ENCODE data around the gene DCTN2. TPM values are rescaled to one million over a fixed set of nuclear protein-coding genes. Genes with fewer than 3 reads are reported as not detected.

Gene DCTN2
- polyA plus RNA-seq, 1 donor from 2014 or later = 369 TPM

DNA sequence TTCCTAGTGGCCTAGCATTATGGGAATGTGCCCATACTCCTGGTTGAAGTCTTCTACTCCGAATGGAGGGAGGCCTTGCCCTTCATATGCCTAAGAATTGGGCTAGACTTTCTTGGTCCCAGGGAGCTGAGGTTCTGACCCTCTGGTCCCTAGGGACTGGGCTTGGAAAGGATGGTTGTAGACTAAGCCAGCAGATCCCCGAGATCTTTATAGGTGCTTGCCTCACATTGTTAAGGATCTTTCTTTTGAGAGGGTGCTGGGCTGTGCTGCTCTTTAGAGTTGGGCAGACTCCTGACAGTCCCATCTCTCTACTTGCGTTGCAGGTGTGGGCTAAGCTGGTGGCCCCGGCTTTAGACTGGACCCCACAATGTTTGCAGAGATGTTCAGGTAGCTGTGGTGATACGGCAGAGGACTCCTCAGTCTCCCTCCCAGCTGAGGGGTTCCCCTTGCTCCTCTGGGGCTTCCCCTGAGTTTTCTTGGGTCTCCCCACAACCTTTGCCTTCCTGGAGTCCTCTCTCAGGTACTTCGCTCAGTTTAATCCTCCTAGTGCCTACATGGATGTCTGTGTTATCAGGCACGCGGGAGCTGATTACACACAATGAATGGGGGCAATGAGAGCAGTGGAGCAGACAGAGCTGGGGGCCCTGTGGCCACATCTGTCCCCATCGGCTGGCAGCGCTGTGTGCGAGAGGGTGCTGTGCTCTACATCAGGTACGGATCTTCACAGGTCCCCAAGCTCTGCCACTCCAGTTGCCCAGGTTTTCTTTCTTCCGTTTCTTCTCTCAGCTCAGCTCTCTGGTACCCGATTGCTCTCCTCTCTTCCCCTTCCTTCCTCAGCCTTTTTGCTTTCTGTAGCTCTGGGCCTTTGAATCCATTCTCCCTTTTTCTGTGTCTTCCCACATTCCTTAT, 23.0 kb downstream of the DCTN2 start:
- H2AFZ ChIP-seq (ENCODE audit: low read depth, low read length) = no peak overlapping the region
- H3K4me3 ChIP-seq (ENCODE audit: low read length) = peak overlapping the region; percentile 86
- H3K4me2 ChIP-seq (ENCODE audit: low read length) = peak overlapping the region; percentile 94
- H3F3A ChIP-seq (ENCODE audit: insufficient read depth, low read length, poor library complexity, severe bottlenecking) = peaks cover 4% of the 10 kb centered on the region
- no peaks in the 10 kb centered on the region for H3K36me3 ChIP-seq (ENCODE audit: insufficient read depth, low read length)
- H3K9ac ChIP-seq (ENCODE audit: low read length) = peak overlapping the region; percentile 84
- no peaks in the 10 kb centered on the region for H3K9me2 ChIP-seq (ENCODE audit: insufficient read depth, low read length)
- TF ChIP-seq MXI1 (conservative IDR thresholded peaks at IDR 0.05; ENCODE audit: poor library complexity, severe bottlenecking) (no peak), POLR2AphosphoS5 (IDR thresholded peaks at IDR 0.05) (no peak), TAF1 (IDR thresholded peaks at IDR 0.05; ENCODE audit: low read depth) (no peak), SMC3 (conservative IDR thresholded peaks at IDR 0.05; ENCODE audit: poor library complexity) (no peak), EP300 (conservative IDR thresholded peaks at IDR 0.05; ENCODE audit: poor library complexity, severe bottlenecking) (no peak), EZH2 (IDR thresholded peaks at IDR 0.05; ENCODE audit: borderline replicate concordance, insufficient read depth, low read length, poor library complexity, severe bottlenecking) (no peak), RAD21 (conservative IDR thresholded peaks at IDR 0.05) (no peak)
- TF ChIP-seq, protein P1, sequence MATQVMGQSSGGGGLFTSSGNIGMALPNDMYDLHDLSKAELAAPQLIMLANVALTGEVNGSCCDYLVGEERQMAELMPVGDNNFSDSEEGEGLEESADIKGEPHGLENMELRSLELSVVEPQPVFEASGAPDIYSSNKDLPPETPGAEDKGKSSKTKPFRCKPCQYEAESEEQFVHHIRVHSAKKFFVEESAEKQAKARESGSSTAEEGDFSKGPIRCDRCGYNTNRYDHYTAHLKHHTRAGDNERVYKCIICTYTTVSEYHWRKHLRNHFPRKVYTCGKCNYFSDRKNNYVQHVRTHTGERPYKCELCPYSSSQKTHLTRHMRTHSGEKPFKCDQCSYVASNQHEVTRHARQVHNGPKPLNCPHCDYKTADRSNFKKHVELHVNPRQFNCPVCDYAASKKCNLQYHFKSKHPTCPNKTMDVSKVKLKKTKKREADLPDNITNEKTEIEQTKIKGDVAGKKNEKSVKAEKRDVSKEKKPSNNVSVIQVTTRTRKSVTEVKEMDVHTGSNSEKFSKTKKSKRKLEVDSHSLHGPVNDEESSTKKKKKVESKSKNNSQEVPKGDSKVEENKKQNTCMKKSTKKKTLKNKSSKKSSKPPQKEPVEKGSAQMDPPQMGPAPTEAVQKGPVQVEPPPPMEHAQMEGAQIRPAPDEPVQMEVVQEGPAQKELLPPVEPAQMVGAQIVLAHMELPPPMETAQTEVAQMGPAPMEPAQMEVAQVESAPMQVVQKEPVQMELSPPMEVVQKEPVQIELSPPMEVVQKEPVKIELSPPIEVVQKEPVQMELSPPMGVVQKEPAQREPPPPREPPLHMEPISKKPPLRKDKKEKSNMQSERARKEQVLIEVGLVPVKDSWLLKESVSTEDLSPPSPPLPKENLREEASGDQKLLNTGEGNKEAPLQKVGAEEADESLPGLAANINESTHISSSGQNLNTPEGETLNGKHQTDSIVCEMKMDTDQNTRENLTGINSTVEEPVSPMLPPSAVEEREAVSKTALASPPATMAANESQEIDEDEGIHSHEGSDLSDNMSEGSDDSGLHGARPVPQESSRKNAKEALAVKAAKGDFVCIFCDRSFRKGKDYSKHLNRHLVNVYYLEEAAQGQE (IDR thresholded peaks at IDR 0.05; ENCODE audit: borderline replicate concordance) = no peak
- TF ChIP-seq, protein P2, sequence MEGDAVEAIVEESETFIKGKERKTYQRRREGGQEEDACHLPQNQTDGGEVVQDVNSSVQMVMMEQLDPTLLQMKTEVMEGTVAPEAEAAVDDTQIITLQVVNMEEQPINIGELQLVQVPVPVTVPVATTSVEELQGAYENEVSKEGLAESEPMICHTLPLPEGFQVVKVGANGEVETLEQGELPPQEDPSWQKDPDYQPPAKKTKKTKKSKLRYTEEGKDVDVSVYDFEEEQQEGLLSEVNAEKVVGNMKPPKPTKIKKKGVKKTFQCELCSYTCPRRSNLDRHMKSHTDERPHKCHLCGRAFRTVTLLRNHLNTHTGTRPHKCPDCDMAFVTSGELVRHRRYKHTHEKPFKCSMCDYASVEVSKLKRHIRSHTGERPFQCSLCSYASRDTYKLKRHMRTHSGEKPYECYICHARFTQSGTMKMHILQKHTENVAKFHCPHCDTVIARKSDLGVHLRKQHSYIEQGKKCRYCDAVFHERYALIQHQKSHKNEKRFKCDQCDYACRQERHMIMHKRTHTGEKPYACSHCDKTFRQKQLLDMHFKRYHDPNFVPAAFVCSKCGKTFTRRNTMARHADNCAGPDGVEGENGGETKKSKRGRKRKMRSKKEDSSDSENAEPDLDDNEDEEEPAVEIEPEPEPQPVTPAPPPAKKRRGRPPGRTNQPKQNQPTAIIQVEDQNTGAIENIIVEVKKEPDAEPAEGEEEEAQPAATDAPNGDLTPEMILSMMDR (IDR thresholded peaks at IDR 0.05; ENCODE audit: poor library complexity, severe bottlenecking) = no peak
- H3K27ac ChIP-seq (ENCODE audit: low read length) = peak overlapping the region; percentile 74
- no peaks in the 10 kb centered on the region for H4K20me1 ChIP-seq (ENCODE audit: insufficient read depth)
- peaks cover 27% of the 10 kb centered on the region for H3K79me2 ChIP-seq (replicated peaks; ENCODE audit: insufficient read depth, low read length)
- H3K27me3 ChIP-seq (ENCODE audit: insufficient read depth, low read depth, low read length) = no peaks in the 10 kb centered on the region
- H3K9me3 ChIP-seq (ENCODE audit: low read length) = no peaks in the 10 kb centered on the region

DNA sequence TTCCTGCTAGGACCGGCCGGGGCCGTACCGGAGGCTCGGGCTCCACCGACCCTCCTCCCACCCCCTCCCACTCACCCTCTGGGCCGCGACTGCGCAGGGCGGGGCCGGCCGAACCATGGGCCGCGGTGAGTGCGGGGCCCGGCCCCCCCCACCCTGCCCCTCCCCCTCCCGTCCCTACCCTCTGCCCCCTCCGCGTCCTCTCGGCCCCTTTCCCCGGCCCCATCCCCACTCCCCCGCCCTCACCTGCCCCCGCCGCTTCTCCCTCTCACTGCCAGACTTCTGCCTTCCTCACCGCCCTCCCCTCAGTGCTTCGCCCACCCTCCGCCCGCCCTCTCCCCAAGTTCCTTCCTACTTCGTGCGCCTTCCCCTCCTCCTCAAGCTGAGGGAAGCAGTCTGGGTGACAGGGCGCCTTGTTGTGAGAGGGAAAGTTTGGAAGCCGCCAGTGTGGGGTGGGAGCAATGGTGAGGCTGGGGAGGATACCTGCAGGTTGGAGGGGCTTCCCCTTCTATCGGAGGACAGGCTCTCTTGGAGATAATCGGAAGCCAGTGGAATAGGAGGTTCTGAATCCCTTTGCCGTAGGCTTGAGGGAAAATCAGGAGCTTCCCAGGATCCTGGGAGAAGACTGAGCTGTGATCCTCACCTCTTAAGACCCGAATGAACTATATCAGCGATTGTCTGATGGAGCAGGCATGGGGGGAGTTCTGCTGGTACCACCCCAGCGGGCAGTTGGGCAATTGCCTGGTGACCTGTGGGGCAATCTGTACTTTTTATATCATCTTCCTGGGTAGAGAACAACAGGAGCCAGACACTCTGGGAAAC, 23.9 kb downstream of the DCTN2 start:
- peak overlapping the region; percentile 84 for H3K9ac ChIP-seq (ENCODE audit: low read length)
- H3K4me2 ChIP-seq (ENCODE audit: low read length) = peak overlapping the region; percentile 94
- no peak overlapping the region for H2AFZ ChIP-seq (ENCODE audit: low read depth, low read length)
- H3K27ac ChIP-seq (ENCODE audit: low read length) = peak overlapping the region; percentile 74
- peaks cover 34% of the 10 kb centered on the region for H3K79me2 ChIP-seq (replicated peaks; ENCODE audit: insufficient read depth, low read length)
- no peaks in the 10 kb centered on the region for H4K20me1 ChIP-seq (ENCODE audit: insufficient read depth)
- no peaks in the 10 kb centered on the region for H3K27me3 ChIP-seq (ENCODE audit: insufficient read depth, low read depth, low read length)
- H3F3A ChIP-seq (ENCODE audit: insufficient read depth, low read length, poor library complexity, severe bottlenecking) = peaks cover 4% of the 10 kb centered on the region
- no peaks in the 10 kb centered on the region for H3K9me3 ChIP-seq (ENCODE audit: low read length)
- H3K4me3 ChIP-seq (ENCODE audit: low read length) = peak overlapping the region; percentile 86
- TF ChIP-seq EZH2 (IDR thresholded peaks at IDR 0.05; ENCODE audit: borderline replicate concordance, insufficient read depth, low read length, poor library complexity, severe bottlenecking) (no peak), SMC3 (conservative IDR thresholded peaks at IDR 0.05; ENCODE audit: poor library complexity) (peak; percentile 19), RAD21 (conservative IDR thresholded peaks at IDR 0.05) (no peak), POLR2AphosphoS5 (IDR thresholded peaks at IDR 0.05) (no peak)
- no peaks in the 10 kb centered on the region for H3K9me2 ChIP-seq (ENCODE audit: insufficient read depth, low read length)
- no peaks in the 10 kb centered on the region for H3K36me3 ChIP-seq (ENCODE audit: insufficient read depth, low read length)

All from neural cell (in vitro differentiated cells).